ENCODE data around the gene NOP56.
"Not testable (repeated sequence)": the region's sequence is repeated elsewhere in the genome, so short reads cannot be mapped to it uniquely, and the experiment has no call there.

Gene NOP56

GRCh38 chr20:2640899-2641298 lies 11.5 kb upstream of the NOP56 start:
- no peak for DNase-seq (ENCODE audit: low spot score)

DNA sequence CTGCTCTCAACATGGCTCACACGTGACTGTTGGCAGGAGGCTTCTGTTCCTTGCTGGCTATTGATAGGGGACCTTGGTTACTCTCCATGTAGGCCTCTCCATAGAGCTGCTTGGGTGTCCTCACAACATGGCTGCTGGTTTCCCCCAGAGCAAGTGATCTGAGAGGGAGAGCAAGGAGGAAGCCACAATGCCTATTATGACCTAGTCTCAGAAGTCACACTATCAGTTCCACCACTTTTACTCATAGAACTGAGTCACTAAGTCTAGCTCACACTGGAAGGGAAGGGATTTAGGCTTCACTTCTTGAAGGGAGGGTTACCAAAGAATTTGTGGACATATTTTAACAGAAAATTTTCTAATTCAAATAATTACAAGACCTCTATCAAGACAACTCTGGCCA lies 8.7 kb upstream of the NOP56 start:
- no peak for DNase-seq (ENCODE audit: low spot score)

DNA sequence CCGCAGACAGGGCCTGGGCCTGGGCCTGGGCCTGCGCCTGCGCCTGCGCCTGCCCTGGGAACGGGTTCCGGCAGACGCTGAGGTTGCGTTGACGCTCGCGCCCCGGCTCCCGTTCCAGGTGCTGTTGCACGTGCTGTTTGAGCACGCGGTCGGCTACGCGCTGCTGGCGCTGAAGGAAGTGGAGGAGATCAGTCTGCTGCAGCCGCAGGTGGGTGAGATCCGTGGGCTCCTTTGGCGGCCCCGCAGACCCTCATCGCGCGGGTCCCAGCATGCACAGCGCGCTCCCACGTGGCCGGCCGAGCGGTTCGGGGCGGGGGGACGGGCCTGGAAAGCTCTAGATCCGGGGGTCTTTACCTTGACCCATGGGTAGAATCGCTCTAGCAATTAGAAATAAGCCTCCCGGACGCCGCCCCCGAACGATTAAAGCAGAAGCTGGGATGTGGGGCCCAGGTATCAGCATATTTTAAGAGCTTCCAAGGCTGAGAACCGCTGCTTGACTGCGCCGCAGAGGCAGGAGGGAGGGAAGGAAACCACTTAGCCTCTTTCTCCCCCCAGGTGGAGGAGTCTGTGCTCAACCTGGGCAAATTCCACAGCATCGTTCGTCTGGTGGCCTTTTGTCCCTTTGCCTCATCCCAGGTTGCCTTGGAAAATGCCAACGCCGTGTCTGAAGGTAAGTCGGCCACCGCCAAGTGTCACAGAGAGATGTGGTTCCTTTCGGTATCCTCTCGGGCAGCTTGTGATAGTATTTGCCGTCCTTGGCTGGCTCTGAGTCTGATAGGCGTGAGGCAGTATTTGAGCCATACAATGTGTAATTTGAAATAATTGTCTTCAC lies 508 bp downstream of the NOP56 start:
- no peak for DNase-seq (ENCODE audit: low spot score)

DNA sequence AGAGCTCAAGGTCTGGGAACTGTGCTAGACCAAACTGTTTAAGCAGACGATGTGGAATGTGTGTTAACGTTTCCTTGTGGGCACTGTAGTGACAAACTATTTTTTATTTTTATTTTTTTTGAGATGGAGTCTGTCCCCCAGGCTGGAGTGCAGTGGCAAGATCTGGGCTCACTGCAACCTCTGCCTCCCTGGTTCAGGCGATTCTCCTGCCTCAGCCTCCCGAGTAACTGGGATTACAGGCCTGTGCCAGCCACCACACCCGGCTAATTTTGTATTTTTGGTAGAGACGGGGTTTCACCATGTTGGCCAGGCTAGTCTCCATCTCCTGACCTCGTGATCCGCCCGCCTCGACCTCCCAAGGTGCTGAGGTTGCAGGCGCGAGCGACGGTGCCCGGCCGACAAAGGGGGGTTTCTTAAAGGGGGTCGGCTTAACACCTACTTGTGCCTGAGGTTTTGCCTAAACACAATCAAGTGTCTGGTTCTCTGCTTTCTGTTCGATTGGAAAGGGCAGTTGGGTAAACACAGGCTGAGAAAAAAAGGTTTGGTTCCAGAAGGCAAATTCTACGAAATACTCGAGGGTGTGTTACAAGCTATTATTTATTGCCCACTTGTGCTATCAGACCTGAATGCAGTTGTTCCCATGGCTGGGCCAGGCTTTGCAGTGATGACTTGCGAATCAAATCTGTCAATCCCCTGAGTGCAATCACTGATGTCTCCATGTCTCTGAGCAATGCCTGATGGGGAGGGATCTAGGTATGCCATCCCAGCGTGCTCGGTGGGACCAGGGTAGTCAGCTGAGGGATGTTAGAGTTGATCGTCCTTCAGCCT lies 1.3 kb downstream of the NOP56 start:
- no peak for DNase-seq (ENCODE audit: low spot score)

DNA sequence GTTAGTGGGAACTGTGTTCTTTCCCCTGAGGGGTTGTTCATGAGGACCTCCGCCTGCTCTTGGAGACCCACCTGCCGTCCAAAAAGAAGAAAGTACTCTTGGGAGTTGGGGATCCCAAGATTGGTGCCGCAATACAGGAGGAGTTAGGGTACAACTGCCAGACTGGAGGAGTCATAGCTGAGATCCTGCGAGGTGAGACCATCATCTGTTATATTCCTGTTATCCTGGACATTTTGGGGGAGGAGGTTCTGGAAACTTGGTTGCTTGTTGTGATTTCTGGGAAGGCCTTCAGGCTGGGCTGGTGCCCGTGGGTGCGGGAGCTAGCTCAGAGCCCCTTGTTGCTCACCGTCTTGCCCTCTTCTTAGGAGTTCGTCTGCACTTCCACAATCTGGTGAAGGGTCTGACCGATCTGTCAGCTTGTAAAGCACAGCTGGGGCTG lies 2.0 kb downstream of the NOP56 start:
- no peak for DNase-seq (ENCODE audit: low spot score)

DNA sequence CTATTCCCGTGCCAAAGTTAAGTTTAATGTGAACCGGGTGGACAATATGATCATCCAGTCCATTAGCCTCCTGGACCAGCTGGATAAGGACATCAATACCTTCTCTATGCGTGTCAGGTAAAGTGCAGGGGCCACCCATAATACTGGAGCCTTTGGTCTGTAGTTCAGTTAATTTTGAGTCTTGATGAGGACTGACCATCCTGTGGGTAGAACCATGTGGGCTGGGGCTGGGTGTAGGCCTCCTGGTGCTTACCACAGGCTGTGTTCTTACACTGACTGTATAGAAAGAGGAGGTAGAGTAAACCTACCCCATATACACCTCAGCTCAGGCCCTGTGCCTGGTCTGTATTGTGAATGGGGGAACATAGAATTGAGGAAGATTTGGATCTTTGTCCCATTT lies 2.4 kb downstream of the NOP56 start:
- DNase-seq (ENCODE audit: low spot score) = no peak

DNA sequence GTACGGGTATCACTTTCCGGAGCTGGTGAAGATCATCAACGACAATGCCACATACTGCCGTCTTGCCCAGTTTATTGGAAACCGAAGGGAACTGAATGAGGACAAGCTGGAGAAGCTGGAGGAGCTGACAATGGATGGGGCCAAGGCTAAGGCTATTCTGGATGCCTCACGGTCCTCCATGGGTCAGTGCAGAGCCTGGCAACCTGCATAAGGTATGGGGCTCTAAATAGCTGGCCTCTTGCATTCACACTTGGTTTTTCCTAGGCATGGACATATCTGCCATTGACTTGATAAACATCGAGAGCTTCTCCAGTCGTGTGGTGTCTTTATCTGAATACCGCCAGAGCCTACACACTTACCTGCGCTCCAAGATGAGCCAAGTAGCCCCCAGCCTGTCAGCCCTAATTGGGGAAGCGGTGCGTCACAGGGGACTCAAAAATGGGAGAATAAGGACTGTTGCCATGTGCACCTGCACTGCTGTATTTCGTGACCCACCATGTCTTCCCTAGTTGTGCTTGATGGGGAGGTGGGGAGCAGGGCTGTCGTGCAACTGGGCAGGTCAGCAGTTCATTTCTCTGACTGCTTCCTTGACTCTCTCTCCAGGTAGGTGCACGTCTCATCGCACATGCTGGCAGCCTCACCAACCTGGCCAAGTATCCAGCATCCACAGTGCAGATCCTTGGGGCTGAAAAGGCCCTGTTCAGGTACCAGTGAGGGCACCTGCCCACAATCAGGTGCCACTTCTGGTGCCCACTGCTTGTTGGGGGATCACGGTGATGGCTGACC lies 3.1 kb downstream of the NOP56 start:
- DNase-seq (ENCODE audit: low spot score) = no peak

DNA sequence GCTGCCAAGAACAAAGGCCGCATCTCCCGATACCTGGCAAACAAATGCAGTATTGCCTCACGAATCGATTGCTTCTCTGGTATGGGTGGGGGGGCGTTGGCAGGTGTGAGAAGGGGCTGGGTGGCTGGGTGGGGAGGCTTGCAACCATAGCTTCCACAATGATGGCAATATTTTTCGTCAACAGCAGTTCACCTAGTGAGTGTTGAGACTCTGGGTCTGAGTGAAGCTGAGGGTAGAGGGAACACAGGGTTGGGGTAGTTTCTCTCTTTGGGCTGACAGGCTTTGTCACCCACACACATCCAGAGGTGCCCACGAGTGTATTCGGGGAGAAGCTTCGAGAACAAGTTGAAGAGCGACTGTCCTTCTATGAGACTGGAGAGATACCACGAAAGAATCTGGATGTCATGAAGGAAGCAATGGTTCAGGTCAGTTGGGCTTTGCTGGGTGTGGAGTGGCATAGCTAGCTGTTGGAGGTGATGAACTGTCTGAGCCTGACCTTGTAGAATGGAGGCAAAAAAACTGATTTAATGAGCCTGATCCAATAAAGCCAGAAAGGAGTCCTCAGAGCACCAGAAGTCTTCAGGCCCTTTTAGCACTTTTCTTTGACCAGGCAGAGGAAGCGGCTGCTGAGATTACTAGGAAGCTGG lies 4.2 kb downstream of the NOP56 start:
- no peak for DNase-seq (ENCODE audit: low spot score)

GRCh38 chr20:2657241-2657640 lies 4.8 kb downstream of the NOP56 start:
- DNase-seq (ENCODE audit: low spot score) = no peak

GRCh38 chr20:2657674-2658073 lies 5.2 kb downstream of the NOP56 start:
- DNase-seq (ENCODE audit: low spot score) = no peak

GRCh38 chr20:2658414-2659354 lies 6.3 kb downstream of the NOP56 start:
- no peak for DNase-seq (ENCODE audit: low spot score)

GRCh38 chr20:2659547-2659946 lies 7.1 kb downstream of the NOP56 start:
- DNase-seq (ENCODE audit: low spot score) = no peak

DNA sequence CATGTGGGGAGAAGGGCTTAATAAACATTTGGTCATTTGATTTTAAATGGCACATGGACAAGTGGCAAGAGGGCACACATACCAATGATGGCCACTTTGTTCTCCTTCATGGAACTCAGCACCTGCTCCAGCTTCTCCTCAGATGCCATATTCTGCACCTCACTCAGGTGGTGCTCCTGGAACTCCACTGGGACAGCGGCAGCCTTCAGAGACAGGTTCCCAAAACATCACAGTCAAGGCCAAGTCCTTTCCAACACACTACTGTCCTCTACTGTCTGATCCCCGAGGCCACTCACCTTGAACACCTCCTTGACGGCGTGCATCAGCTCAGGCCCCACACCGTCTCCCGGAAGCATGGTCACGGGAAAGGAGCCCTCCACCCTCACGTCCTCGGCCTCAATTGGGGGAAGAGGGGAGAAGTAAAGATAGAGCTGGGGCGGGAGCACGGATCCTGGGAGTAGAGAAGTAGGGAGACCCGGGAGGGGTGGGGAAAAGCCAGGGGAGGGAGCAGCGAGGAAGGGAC lies 11.0 kb downstream of the NOP56 start:
- DNase-seq (ENCODE audit: low spot score) = no peak

DNA sequence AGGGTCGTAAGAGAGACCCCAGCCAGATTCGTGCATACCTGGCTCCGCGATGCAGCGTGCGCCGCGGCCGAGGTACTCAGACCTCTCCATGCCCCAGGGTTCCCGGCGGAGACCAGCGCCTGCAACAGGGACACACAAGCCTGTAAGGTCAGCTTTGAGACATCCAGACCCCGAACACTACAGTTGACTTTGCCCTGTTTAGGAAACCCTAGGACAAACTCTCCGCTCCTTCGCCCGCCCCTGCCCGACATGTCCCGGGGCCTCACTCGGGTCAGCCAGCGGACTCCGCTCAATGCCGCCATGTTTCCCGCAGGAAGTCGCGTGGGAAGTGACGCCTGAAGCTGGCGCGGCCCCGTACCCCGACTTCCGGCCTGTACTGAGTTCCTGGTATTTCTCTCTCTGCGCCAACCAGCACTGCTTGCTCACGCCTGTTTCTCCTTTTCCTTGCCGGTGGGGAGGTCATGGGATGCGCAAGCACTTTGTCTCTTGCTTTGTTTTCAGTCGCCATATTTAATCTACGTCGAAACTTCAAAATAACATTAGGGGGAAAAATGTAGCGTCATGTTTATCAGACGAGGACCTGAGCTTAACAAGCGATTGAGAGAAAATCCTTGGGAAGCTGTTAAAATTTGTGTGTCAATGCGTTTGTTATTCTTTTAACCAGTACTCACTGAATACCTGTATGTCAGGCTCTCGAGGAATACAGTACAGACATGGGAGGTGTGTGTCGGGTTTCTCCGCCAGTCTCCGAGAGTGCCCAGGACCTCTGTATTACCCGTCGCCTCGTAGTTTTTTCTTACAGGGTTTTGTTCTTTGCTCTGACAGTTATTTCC lies 11.7 kb downstream of the NOP56 start, which contains the start of gene IDH3B:
IDH3B (minus strand) TSS at position 330 of the 833 bp plus-strand sequence; CDS start at position 302, 28 bp downstream.
- peak; percentile 91 for DNase-seq (ENCODE audit: low spot score)

DNA sequence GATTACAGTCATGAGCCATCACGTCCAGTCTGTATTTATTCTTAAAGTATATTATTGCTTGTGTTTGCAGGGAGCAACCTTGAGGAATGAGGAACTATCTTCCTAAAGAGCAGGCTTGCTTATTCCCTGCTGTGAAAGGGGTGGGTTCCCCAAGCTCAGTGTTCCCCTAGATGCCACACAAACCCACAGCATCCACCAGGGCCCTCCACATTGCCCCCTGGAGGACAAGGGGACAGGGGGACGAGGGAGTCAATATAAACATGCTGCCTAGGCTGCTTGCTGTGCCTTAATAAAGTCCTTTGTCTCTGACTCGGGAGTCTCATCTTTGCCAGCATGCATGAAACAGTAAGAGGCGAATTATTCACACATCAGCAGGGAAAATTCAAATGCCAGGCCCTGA lies 19.5 kb downstream of the NOP56 start:
- no peak for DNase-seq (ENCODE audit: low spot score)

DNA sequence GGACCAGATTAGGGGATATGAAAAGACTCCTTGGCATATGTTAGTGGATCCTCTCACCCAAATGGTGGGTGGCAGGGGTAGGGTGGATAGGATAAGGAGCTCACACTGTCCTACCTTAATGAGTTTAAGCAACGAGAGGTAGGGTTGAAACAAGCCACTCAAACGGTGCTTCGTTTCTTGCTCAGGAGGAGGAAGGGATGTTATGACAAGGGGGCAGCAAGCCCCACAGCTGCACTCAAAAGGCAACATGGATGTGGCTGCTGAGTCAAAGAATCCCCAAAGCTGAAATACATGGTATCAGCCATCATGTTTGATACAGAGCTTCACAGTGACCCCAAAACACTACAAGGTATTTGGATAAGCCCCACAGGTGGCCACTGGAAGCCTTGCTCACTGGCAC lies 20.0 kb downstream of the NOP56 start:
- no peak for DNase-seq (ENCODE audit: low spot score)

GRCh38 chr20:2673453-2673852 lies 21.0 kb downstream of the NOP56 start:
- DNase-seq (ENCODE audit: low spot score) = no peak

- DNase-seq (ENCODE audit: low spot score) = no peak
These were observed 27.6 kb downstream of the NOP56 start for GRCh38 chr20:2680046-2680445.

DNA sequence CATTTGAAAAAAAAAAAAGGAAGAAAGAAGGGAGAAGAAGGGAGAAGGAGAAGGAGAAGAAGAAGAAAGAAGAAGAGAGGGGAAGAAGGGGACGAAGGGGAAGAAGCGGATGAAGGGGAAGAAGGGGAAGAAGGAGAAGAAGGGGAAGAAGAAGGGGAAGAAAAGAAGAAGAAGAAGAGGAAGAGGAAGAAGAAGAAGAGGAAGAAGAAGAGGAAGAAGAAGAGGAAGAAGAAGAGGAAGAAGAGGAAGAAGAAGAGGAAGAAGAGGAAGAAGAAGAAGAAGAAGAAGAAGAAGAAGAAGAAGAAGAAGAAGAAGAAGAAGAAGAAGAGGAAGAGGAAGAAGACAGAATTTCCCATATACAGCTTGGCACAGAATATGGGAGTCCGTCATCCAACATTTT lies 29.6 kb downstream of the NOP56 start:
- not testable (repeated sequence) for DNase-seq (ENCODE audit: low spot score)
